ENCODE measurements around the gene IMMP2L.

Gene IMMP2L

GRCh38 chr7:110994028-110994967 lies 568.0 kb downstream of the IMMP2L start:
- TF ChIP-seq ZFX (IDR thresholded peaks at IDR 0.05) (no peak), CTCF (conservative IDR thresholded peaks at IDR 0.05) (no peak)
- no peak overlapping the region for H3K27ac ChIP-seq

DNA sequence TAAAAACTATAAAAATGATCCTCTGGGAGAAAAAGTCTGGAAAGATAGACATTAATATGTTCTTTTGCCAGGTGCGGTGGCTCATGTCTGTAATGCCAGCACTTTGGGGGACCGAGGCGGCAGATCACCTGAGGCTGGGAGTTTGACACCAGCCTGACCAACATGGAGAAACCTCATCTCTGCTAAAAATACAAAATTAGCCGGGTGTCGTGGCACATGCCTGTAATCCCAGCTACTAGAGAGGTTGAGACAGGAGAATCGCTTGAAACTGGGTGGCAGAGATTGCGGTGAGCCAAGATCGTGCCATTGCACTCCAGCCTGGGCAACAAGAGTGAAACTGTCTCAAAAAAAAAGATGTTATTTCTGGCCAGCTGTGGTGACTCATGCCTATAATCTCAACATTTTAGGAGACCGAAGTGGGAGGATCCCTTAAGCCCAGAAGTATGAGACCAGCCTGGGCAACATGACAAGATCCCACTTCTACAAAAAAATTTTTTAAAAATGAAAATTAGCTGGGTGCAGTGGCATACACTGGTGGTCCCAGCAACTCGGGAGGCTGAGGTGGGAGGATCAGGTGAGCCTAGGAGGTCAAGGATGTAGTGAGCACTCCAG lies 573.3 kb downstream of the IMMP2L start:
- no peak for TF ChIP-seq ZFX (IDR thresholded peaks at IDR 0.05)
- TF ChIP-seq CTCF (conservative IDR thresholded peaks at IDR 0.05): no peak
- no peak overlapping the region for H3K27ac ChIP-seq

DNA sequence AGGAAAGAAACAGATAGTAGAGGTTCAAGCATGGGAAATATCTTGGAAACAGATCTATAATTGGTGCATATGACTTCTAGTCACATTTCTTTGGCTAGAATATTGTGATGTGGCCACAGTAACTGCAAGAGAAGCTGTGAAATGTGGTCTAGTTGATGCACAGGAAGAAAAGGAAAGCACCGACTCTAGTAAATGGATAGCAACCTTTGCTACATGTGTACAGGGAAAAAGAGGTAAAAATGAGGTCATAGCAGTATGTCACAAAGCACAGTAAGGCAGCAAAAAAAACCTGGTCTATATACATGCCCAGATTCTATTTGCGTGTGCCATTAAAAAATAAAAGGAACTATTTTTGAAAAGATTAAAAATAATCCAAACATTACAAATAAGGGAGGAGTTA lies 573.9 kb downstream of the IMMP2L start:
- no peak overlapping the region for H3K27ac ChIP-seq
- TF ChIP-seq CTCF (conservative IDR thresholded peaks at IDR 0.05) (no peak), ZFX (IDR thresholded peaks at IDR 0.05) (no peak)

DNA sequence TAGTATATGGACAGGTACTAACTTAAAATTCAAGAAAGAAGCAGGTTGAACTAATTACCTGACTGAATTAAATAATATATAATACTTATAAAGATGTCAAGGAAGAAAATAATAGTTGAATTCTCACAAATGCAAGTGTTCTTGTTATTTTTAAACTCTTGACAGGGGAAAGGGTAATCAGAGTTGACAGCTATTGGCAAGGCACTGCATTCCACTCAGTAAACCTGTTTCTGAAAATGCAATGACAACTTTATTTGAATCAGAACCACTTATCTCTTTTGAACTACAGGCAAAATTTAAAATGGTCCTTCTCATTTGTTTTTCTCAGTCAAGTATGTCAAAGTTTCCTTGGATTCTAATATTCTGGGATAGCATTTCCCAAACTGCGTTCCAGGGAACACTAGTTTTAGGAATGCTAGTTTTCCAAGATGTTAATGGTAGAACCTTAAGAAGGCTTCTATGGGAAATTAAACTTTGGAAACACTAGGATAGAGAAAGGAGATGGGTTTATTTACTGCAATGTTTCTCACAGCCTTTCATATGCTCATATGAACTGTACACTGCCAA lies 575.1 kb downstream of the IMMP2L start:
- no peak for TF ChIP-seq CTCF (conservative IDR thresholded peaks at IDR 0.05)
- no peak for TF ChIP-seq ZFX (IDR thresholded peaks at IDR 0.05)
- H3K27ac ChIP-seq: no peak overlapping the region

DNA sequence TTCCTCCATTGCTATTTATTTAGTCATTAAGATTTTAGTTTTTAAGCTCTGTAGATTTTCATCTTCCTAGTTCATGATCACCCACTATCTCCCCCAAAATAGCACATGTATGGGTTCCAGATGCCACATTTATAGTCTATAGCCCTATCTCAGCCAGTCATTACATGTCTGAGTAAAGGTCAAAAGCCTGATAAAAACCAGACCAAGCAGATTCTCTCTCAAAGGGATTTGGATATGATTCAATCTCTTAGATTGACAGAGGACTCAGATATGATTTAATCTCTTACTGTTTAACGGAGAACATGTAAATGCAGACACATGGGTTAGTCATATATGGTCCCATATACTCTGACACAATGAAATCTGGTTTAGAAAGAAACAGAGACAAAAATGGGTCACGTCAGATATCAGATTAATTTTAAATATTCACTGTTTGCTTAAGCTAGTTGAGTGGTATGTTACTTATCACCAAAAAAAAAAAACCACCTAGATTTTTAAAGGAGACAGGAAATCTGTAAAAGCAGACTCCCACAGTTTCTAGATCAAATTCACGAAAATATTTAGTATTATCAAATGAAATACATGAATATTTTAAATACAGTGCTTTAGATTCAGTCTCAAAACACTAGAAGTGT lies 578.4 kb downstream of the IMMP2L start:
- TF ChIP-seq CTCF (conservative IDR thresholded peaks at IDR 0.05): no peak
- TF ChIP-seq ZFX (IDR thresholded peaks at IDR 0.05): no peak
- H3K27ac ChIP-seq: no peak overlapping the region

DNA sequence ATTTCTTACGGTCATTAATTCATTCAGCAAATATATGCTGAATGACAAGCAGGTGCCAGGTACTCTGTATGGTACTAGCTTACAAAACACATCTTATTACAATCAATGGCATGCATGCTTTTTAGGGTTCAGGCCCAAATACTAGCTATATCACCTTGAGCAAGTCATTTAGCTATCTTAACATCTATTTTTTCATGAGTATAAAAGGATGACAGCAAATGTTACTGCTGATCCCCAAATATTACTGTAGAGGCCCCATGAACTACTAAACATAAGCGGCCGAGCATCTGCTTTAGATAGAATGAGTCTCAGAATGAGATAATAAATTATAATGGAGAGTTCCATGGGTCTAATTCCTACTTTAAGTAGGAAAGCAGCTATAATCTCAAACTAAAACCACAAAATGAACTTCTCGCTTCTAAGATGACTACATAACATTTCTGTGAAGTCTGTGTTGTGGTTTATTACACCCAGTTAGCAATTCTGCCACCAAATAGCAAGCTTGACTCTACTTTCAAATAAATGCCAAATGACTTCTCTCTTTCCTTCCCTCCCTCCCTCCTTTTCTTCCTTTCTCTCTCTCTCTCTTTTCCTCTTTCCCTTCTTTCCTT lies 585.1 kb downstream of the IMMP2L start:
- TF ChIP-seq ZFX (IDR thresholded peaks at IDR 0.05): no peak
- no peak for TF ChIP-seq CTCF (conservative IDR thresholded peaks at IDR 0.05)
- H3K27ac ChIP-seq: no peak overlapping the region

Data from C4-2B (cell line).